Activated T-cell treated with anti-CD3 and anti-CD28 coated beads, Interleukin-2, amount 50 U/mL, for 24 hours (primary cell): ENCODE results near the gene KAZALD1.

Source experiments
- DNase-seq: peaks from one replicate; pipeline ENCODE4 v3.0.0-alpha.2; 2020
- H3K27ac Mint-ChIP-seq: 2 replicates; pipeline ENCODE4 v1.8.0; 2020; ENCODE audit warnings: mild to moderate bottlenecking, mixed read lengths
- H3K27me3 Mint-ChIP-seq: 2 replicates; pipeline ENCODE4 v1.8.0; 2020; ENCODE audit warnings: mixed read lengths
- H3K36me3 Mint-ChIP-seq: 2 replicates; pipeline ENCODE4 v1.8.0; 2020; ENCODE audit warnings: low read depth, mixed read lengths
- H3K4me1 Mint-ChIP-seq: 2 replicates; pipeline ENCODE4 v1.8.0; 2020; ENCODE audit warnings: low read depth, mixed read lengths
- H3K4me3 Mint-ChIP-seq: 2 replicates; pipeline ENCODE4 v1.8.0; 2020; ENCODE audit warnings: mild to moderate bottlenecking, moderate library complexity, mixed read lengths
- H3K9me3 Mint-ChIP-seq: 2 replicates; pipeline ENCODE4 v1.8.0; 2020; ENCODE audit warnings: mixed read lengths

Gene KAZALD1

GRCh38 chr10:101079874-101080273 lies 18.1 kb downstream of the KAZALD1 start:
- H3K4me3 Mint-ChIP-seq: no peak overlapping the region
- no peaks in the 10 kb centered on the region for H3K36me3 Mint-ChIP-seq
- no peak for DNase-seq
- H3K27me3 Mint-ChIP-seq: peaks cover 68% of the 10 kb centered on the region
- H3K4me1 Mint-ChIP-seq: no peaks in the 10 kb centered on the region
- no peaks in the 10 kb centered on the region for H3K9me3 Mint-ChIP-seq
- no peak overlapping the region for H3K27ac Mint-ChIP-seq

DNA sequence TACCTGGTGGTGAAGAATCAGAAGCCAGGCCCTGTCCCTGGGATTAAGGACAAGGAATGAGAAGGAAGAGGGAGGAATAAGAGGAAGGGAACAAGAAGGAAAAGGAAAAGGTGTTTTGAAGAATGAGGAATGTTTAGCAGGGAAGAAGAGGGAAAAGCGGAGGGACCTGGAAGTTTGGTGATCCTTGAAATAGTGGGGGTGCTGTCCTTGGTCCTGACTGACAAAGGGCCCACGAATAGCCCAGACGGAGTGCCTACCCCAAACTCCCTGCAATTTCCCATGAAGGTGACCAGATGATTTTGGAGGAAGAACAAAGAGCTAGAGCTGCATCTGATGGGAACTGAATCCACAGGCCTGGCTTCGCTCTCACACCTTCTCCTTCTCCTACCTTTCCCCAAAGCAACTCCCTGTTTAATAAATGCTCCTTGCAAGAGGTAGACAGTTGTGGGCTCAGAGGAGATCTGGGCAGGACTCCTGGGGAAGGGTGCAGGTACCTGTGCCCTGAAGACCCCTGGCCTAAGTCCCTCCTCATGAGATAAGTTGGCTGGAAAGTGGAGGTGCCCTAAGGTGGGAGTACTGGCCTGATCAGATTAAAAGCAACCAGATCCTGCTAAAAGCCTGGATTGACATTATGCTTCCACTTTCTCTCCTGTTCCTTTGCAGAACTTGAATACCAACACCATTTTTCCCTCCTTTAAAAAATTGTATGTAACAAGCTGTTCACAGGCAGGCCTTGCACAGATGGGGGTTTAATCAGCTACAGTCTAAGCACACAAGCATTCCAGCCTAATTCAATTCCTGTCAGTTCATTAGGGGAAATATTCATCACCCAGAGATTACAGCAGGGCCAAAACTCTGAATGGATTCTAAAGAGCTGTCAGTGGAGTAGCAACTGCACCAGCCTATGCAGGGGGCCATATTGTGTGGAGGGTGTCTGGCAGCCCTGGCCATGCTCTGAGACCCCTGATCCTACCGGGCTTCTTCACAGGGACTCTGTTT lies 19.4 kb downstream of the KAZALD1 start:
- H3K4me1 Mint-ChIP-seq: no peaks in the 10 kb centered on the region
- peaks cover 65% of the 10 kb centered on the region for H3K27me3 Mint-ChIP-seq
- no peak overlapping the region for H3K27ac Mint-ChIP-seq
- H3K36me3 Mint-ChIP-seq: no peaks in the 10 kb centered on the region
- no peak overlapping the region for H3K4me3 Mint-ChIP-seq
- H3K9me3 Mint-ChIP-seq: no peaks in the 10 kb centered on the region
- DNase-seq: no peak

GRCh38 chr10:101085846-101086245 lies 24.1 kb downstream of the KAZALD1 start:
- Mint-ChIP-seq H3K9me3 (no peaks in the 10 kb centered on the region), H3K4me3 (no peak overlapping the region), H3K36me3 (no peaks in the 10 kb centered on the region), H3K27ac (no peak overlapping the region), H3K27me3 (peaks cover 76% of the 10 kb centered on the region), H3K4me1 (no peaks in the 10 kb centered on the region)
- no peak for DNase-seq

DNA sequence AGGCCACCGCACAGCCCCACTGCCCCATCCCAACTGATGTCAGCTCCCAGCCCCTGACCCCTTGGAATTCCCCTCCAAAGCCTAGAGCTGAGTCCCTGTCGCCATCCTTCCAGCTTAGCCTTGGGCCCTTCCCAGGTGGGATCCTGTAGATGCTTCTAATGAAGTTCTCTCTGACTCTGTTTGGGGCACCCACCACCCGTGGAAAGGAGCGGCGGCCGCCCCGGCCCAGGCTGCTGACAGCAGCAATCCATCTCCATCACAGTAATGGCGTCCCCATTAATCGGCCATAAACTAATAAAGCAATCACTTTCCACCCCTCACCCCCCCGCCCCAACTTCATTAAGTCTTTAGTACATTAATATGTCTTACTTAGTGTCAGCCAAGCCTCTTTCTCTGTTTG lies 25.6 kb downstream of the KAZALD1 start:
- no peak overlapping the region for H3K27ac Mint-ChIP-seq
- no peaks in the 10 kb centered on the region for H3K36me3 Mint-ChIP-seq
- no peaks in the 10 kb centered on the region for H3K4me1 Mint-ChIP-seq
- H3K9me3 Mint-ChIP-seq: no peaks in the 10 kb centered on the region
- DNase-seq: no peak
- H3K27me3 Mint-ChIP-seq: peaks cover 79% of the 10 kb centered on the region
- H3K4me3 Mint-ChIP-seq: no peak overlapping the region

GRCh38 chr10:101087965-101088364 lies 26.2 kb downstream of the KAZALD1 start:
- no peak overlapping the region for H3K4me3 Mint-ChIP-seq
- no peaks in the 10 kb centered on the region for H3K36me3 Mint-ChIP-seq
- no peaks in the 10 kb centered on the region for H3K9me3 Mint-ChIP-seq
- no peaks in the 10 kb centered on the region for H3K4me1 Mint-ChIP-seq
- DNase-seq: no peak
- H3K27me3 Mint-ChIP-seq: peaks cover 78% of the 10 kb centered on the region
- no peak overlapping the region for H3K27ac Mint-ChIP-seq

- H3K4me3 Mint-ChIP-seq: no peak overlapping the region
These were observed 27.9 kb downstream of the KAZALD1 start for GRCh38 chr10:101089520-101090299.

GRCh38 chr10:101090597-101090996 lies 28.8 kb downstream of the KAZALD1 start:
- no peak overlapping the region for H3K4me3 Mint-ChIP-seq
- no peaks in the 10 kb centered on the region for H3K4me1 Mint-ChIP-seq
- no peak overlapping the region for H3K27ac Mint-ChIP-seq
- no peaks in the 10 kb centered on the region for H3K36me3 Mint-ChIP-seq
- peaks cover 80% of the 10 kb centered on the region for H3K27me3 Mint-ChIP-seq
- no peaks in the 10 kb centered on the region for H3K9me3 Mint-ChIP-seq
- no peak for DNase-seq

More at GRCh38 chr10:101089520-101090299, 27.9 kb downstream of the KAZALD1 start:
- DNase-seq: no peak
- Mint-ChIP-seq H3K4me1 (no peaks in the 10 kb centered on the region), H3K27me3 (peaks cover 80% of the 10 kb centered on the region), H3K27ac (no peak overlapping the region), H3K9me3 (no peaks in the 10 kb centered on the region), H3K36me3 (no peaks in the 10 kb centered on the region)

- H3K27ac Mint-ChIP-seq: no peak overlapping the region
- H3K36me3 Mint-ChIP-seq: no peaks in the 10 kb centered on the region
- no peaks in the 10 kb centered on the region for H3K4me1 Mint-ChIP-seq
- H3K4me3 Mint-ChIP-seq: no peak overlapping the region
- peaks cover 77% of the 10 kb centered on the region for H3K27me3 Mint-ChIP-seq
- H3K9me3 Mint-ChIP-seq: no peaks in the 10 kb centered on the region
- no peak for DNase-seq
These were observed 29.9 kb downstream of the KAZALD1 start for GRCh38 chr10:101091546-101092290.

DNA sequence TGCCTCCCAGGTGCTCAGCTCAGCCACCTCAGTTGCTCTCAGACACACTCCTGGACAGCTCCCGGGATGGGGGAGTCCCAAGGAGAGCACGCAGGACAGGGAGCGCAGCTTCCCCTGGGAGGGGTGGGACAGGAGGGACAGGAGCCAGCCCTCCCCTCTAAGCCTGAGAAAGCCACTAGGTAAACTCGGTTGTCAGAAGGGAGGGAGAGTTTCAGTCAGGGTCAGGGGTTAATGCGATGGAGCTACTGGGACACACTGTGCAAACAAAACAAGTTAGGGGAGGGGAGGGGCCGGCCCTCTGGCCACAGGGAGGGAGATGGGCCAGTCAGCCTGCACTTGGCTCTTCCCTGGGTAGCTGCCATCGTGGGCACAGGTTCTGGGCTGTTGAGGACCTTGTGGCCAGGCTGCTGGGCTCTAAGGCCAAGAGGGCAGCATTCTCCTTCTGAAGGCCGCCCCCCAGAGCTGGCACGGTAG lies 31.1 kb downstream of the KAZALD1 start:
- Mint-ChIP-seq H3K27ac (no peak overlapping the region), H3K4me1 (no peaks in the 10 kb centered on the region), H3K9me3 (no peaks in the 10 kb centered on the region), H3K4me3 (no peak overlapping the region), H3K36me3 (no peaks in the 10 kb centered on the region), H3K27me3 (peaks cover 77% of the 10 kb centered on the region)
- no peak for DNase-seq

DNA sequence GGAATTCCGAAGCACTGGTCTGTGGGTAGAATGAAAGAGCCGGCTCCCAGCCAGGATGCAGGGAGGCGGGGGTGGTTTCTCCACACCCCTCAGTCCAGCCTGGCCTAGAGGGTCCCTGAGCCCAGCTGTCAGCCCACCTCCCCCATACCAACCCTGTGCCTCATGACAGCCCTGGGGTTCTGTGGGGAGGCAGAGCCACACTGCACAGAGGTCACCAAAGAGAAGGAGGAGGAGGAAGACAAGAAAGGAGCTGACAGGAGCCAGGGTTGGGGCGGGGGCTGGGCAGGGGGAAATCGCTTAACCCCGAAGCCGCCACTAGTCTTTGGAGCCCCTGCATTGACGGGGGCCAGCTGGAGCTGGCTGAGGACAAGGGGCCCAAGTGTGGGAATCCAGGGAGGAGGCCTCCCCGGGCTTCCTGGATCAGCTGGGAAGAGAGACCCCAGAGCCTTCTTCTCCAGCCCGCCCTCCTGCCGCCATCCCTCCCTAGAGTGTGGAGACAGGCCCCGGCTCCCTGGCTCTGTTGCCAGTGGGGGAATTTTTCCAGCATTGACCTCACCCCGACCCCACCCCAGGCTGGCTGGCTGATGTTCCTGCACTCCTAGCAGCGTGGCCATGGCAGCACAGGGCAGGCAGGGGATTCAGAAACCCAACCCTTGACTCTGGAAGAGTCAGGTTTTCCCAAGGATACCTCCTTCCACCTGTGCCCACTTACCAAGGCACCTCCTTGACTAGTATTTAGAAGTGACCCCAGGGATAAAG lies 32.5 kb downstream of the KAZALD1 start:
- no peaks in the 10 kb centered on the region for H3K4me1 Mint-ChIP-seq

GRCh38 chr10:101095004-101095403 lies 33.2 kb downstream of the KAZALD1 start:
- H3K9me3 Mint-ChIP-seq: no peaks in the 10 kb centered on the region
- no peaks in the 10 kb centered on the region for H3K36me3 Mint-ChIP-seq
- no peaks in the 10 kb centered on the region for H3K4me1 Mint-ChIP-seq
- peaks cover 73% of the 10 kb centered on the region for H3K27me3 Mint-ChIP-seq
- no peak for DNase-seq
- H3K4me3 Mint-ChIP-seq: no peak overlapping the region
- no peak overlapping the region for H3K27ac Mint-ChIP-seq

More for the DNA sequence above, 32.5 kb downstream of the KAZALD1 start:
- peaks cover 71% of the 10 kb centered on the region for H3K27me3 Mint-ChIP-seq
- H3K9me3 Mint-ChIP-seq: no peaks in the 10 kb centered on the region
- no peak for DNase-seq
- H3K27ac Mint-ChIP-seq: no peak overlapping the region
- H3K4me3 Mint-ChIP-seq: no peak overlapping the region
- no peaks in the 10 kb centered on the region for H3K36me3 Mint-ChIP-seq

DNA sequence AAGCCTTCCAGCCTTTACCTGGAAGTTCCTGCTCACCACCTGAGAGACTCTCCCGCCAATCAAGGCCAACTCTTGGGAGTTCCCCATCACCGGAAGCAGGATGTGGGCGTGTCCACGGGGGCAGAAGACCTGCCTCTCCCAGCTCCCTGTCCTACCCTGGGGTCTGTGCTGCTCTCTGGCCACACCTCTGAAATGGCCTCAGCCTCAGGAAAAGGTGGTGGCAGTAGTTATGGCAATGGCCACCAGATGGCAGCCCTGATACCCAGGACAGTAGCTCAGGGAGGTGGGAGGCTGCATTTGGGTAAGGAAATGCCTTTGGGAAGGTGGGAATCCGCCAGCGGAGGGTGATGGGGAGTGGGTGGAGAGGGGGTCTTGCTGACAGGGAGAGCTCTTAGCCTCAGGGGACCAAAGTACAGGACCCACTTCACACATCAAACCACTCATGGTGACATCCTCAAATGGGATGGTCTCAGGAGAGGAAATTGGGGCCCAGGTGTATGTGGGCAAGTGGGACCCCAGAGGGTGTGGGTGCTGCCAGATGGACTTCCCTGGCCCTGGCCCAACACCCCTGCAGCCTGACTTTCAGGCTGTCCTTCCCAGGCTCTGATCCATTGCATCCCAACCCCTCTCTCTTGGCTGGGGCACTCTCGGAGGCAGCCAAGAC lies 33.9 kb downstream of the KAZALD1 start:
- Mint-ChIP-seq H3K27ac (no peak overlapping the region), H3K9me3 (no peaks in the 10 kb centered on the region), H3K36me3 (no peaks in the 10 kb centered on the region), H3K4me1 (no peaks in the 10 kb centered on the region), H3K27me3 (peaks cover 73% of the 10 kb centered on the region), H3K4me3 (no peak overlapping the region)
- peak; percentile 84 for DNase-seq

GRCh38 chr10:101096378-101096777 lies 34.6 kb downstream of the KAZALD1 start:
- Mint-ChIP-seq H3K9me3 (no peaks in the 10 kb centered on the region), H3K4me3 (no peak overlapping the region), H3K27me3 (peaks cover 69% of the 10 kb centered on the region), H3K36me3 (no peaks in the 10 kb centered on the region), H3K4me1 (no peaks in the 10 kb centered on the region), H3K27ac (no peak overlapping the region)
- DNase-seq: no peak
